Amniotic epithelial cell (primary cell): ENCODE results near the gene IPCEF1.

ENCODE experiments used
- DNase-seq: peaks from one replicate; pipeline ENCODE4 v3.0.0-alpha.2; 2010; ENCODE audit warnings: low read depth

The IPCEF1 gene

GRCh38 chr6:154292855-154293519, 63.6 kb downstream of the IPCEF1 start:
- peak; percentile 79 for DNase-seq

- no peak for DNase-seq
These were observed 64.5 kb downstream of the IPCEF1 start for GRCh38 chr6:154292066-154292465.

- no peak for DNase-seq
These were observed 66.6 kb downstream of the IPCEF1 start for GRCh38 chr6:154289818-154290508.

- DNase-seq: no peak
These were observed 70.8 kb downstream of the IPCEF1 start for GRCh38 chr6:154285826-154286225.

- DNase-seq: no peak
These were observed 72.2 kb downstream of the IPCEF1 start for GRCh38 chr6:154284313-154284853.

GRCh38 chr6:154280521-154280920, 76.1 kb downstream of the IPCEF1 start:
- no peak for DNase-seq

GRCh38 chr6:154277629-154278017, 79.0 kb downstream of the IPCEF1 start:
- no peak for DNase-seq

GRCh38 chr6:154276810-154277628, 79.6 kb downstream of the IPCEF1 start:
- DNase-seq: peak; percentile 49

- no peak for DNase-seq
These were observed 82.4 kb downstream of the IPCEF1 start for GRCh38 chr6:154274168-154274567.

- DNase-seq: no peak
These were observed 88.1 kb downstream of the IPCEF1 start for GRCh38 chr6:154268486-154268885.

GRCh38 chr6:154267508-154268106, 89.0 kb downstream of the IPCEF1 start:
- DNase-seq: no peak

GRCh38 chr6:154266560-154267099, 90.0 kb downstream of the IPCEF1 start:
- DNase-seq: no peak

- no peak for DNase-seq
These were observed 94.8 kb downstream of the IPCEF1 start for GRCh38 chr6:154261688-154262397.

GRCh38 chr6:154258064-154258757, 98.4 kb downstream of the IPCEF1 start:
- no peak for DNase-seq

- DNase-seq: no peak
These were observed 99.5 kb downstream of the IPCEF1 start for GRCh38 chr6:154257067-154257466.

- peak; percentile 23 for DNase-seq
These were observed 103.9 kb downstream of the IPCEF1 start for GRCh38 chr6:154252678-154253077.

GRCh38 chr6:154251116-154251515, 105.5 kb downstream of the IPCEF1 start:
- DNase-seq: no peak

GRCh38 chr6:154249499-154250298, 106.9 kb downstream of the IPCEF1 start:
- DNase-seq: no peak

- no peak for DNase-seq
These were observed 109.3 kb downstream of the IPCEF1 start for GRCh38 chr6:154247119-154247861.
